GOT3 (cell line): ENCODE measurements around the gene SDF2L1.
"Not testable (repeated sequence)": the region's sequence is repeated elsewhere in the genome, so short reads cannot be mapped to it uniquely, and the experiment has no call there.

Experiments used
- DNase-seq: peaks from one replicate; lab custom pipeline; 2025; ENCODE audit warnings: mixed read lengths; lab: John Stamatoyannopoulos, UW

SDF2L1 gene

GRCh38 chr22:21661991-21662390 is 19.9 kb downstream of the SDF2L1 start:
- DNase-seq: no peak

GRCh38 chr22:21663738-21664137 is 21.6 kb downstream of the SDF2L1 start:
- DNase-seq: no peak

- no peak for DNase-seq
Observed at GRCh38 chr22:21665047-21665851, 23.1 kb downstream of the SDF2L1 start.

- DNase-seq: no peak
Observed at GRCh38 chr22:21666786-21667185, 24.7 kb downstream of the SDF2L1 start.

GRCh38 chr22:21669026-21669425 is 26.9 kb downstream of the SDF2L1 start:
- DNase-seq: no peak

GRCh38 chr22:21672107-21672629 is 30.1 kb downstream of the SDF2L1 start:
- DNase-seq: no peak

GRCh38 chr22:21673534-21674321 is 31.6 kb downstream of the SDF2L1 start:
- DNase-seq: no peak

GRCh38 chr22:21674638-21675245 is 32.6 kb downstream of the SDF2L1 start:
- DNase-seq: no peak

- DNase-seq: no peak
Observed at GRCh38 chr22:21677606-21678443, 35.7 kb downstream of the SDF2L1 start.

GRCh38 chr22:21678842-21679241 is 36.7 kb downstream of the SDF2L1 start:
- not testable (repeated sequence) for DNase-seq

- DNase-seq: no peak
Observed at GRCh38 chr22:21679383-21679782, 37.3 kb downstream of the SDF2L1 start.

GRCh38 chr22:21680830-21681565 is 38.9 kb downstream of the SDF2L1 start:
- DNase-seq: no peak

- DNase-seq: no peak
Observed at GRCh38 chr22:21681566-21682370, 39.7 kb downstream of the SDF2L1 start.

- DNase-seq: no peak
Observed at GRCh38 chr22:21682385-21683175, 40.5 kb downstream of the SDF2L1 start.

- no peak for DNase-seq
Observed at GRCh38 chr22:21683401-21683811, 41.3 kb downstream of the SDF2L1 start.

- no peak for DNase-seq
Observed at GRCh38 chr22:21684492-21685163, 42.5 kb downstream of the SDF2L1 start.

- no peak for DNase-seq
Observed at GRCh38 chr22:21685164-21685513, 43.0 kb downstream of the SDF2L1 start.

GRCh38 chr22:21686193-21686608 is 44.1 kb downstream of the SDF2L1 start:
- no peak for DNase-seq
